H1 (cell line): ENCODE data around the gene RAP1A. TPM values are rescaled to one million over a fixed set of nuclear protein-coding genes. Genes with fewer than 3 reads are reported as not detected.

Source experiments
- CTCF ChIA-PET: fragments of 300-600 bp; sonication (Branson Sonifier 250); formaldehyde crosslinking; loops from one replicate; lab custom pipeline; 2021; ENCODE audit not compliant: partially characterized antibody; lab: Charles Lee
- POLR2A ChIA-PET: fragments of 300-600 bp; sonication (Branson Sonifier 250); formaldehyde crosslinking; loops from one replicate; lab custom pipeline; 2021; ENCODE audit warnings: inconsistent platforms; ENCODE audit not compliant: partially characterized antibody; lab: Charles Lee
- DNase-seq, 2 experiments: peaks; one replicate each; pipeline versions ENCODE4 v3.0.0 to v3.0.0-alpha.2; 2010 to 2022; ENCODE audit warnings: low spot score in 2 of 2, low read depth in 1 of 2, mixed read lengths in 1 of 2
- FAIRE-seq: peaks from 2 replicates; lab custom pipeline; 2011; peaks lifted over from hg19 to GRCh38; lab: Jason Lieb, UNC
- H2AFZ ChIP-seq: 2 replicates; pipeline ENCODE4 v1.8.1; 2012; ENCODE audit warnings: low read length, inconsistent platforms
- H2AK5ac ChIP-seq: 2 replicates; pipeline ENCODE4 v1.6.1; 2013; ENCODE audit warnings: low read depth, low read length
- H2BK120ac ChIP-seq: replicated peaks from 2 replicates; pipeline ENCODE3; 2013; ENCODE audit warnings: low read depth, low read length, inconsistent platforms
- H2BK12ac ChIP-seq: 2 replicates; pipeline ENCODE4 v1.6.1; 2013; ENCODE audit warnings: low read depth, low read length
- H2BK15ac ChIP-seq: 2 replicates; pipeline ENCODE4 v1.6.1; 2013; ENCODE audit warnings: low read length
- H2BK20ac ChIP-seq: 2 replicates; pipeline ENCODE4 v1.6.1; 2013; ENCODE audit warnings: low read length
- H2BK5ac ChIP-seq: 2 replicates; pipeline ENCODE4 v1.6.1; 2013; ENCODE audit warnings: low read depth, low read length
- H3K14ac ChIP-seq: 2 replicates; pipeline ENCODE4 v1.6.1; 2013; ENCODE audit warnings: inconsistent platforms; ENCODE audit not compliant: insufficient read length
- H3K18ac ChIP-seq: 2 replicates; pipeline ENCODE4 v1.6.1; 2013; ENCODE audit warnings: low read length; ENCODE audit errors: extremely low read depth
- H3K23ac ChIP-seq: 2 replicates; pipeline ENCODE4 v1.6.1; 2013; ENCODE audit warnings: inconsistent platforms; ENCODE audit not compliant: insufficient read length
- H3K23me2 ChIP-seq: 2 replicates; pipeline ENCODE4 v1.6.1; 2013; ENCODE audit warnings: low read depth, low read length
- H3K27ac ChIP-seq: 2 replicates; pipeline ENCODE4 v1.6.1; 2011; ENCODE audit warnings: low read depth, low read length, inconsistent platforms
- H3K27me3 ChIP-seq, 4 experiments: replicated peaks in 1 of 4; 1 replicate in 1 of 4; 2 replicates in 3 of 4; pipeline versions ENCODE4 v1.6.1 to v1.8.1; 2011 to 2013; ENCODE audit warnings: low read length in 3 of 4, mild to moderate bottlenecking in 3 of 4, inconsistent platforms in 2 of 4, mixed read lengths in 2 of 4, moderate library complexity in 1 of 4; ENCODE audit not compliant: control insufficient read depth in 3 of 4, insufficient read depth in 3 of 4; ENCODE audit errors: extremely low read depth in 1 of 4
- H3K36me3 ChIP-seq, 4 experiments: 2 replicates each; pipeline versions ENCODE4 v1.6.1 to v1.8.1; 2011 to 2013; ENCODE audit warnings: mild to moderate bottlenecking in 4 of 4, low read length in 3 of 4, moderate library complexity in 2 of 4, control low read depth in 1 of 4, inconsistent platforms in 1 of 4; ENCODE audit not compliant: insufficient read depth in 4 of 4, control insufficient read depth in 2 of 4
- H3K4ac ChIP-seq: replicated peaks from 2 replicates; pipeline ENCODE3; 2013; ENCODE audit warnings: low read length, low read depth, mixed read lengths, inconsistent platforms; ENCODE audit not compliant: insufficient read length
- H3K4me1 ChIP-seq, 4 experiments: replicated peaks in 1 of 4; 1 replicate in 1 of 4; 2 replicates in 3 of 4; pipeline versions ENCODE4 v1.6.1 to v1.8.1; 2011 to 2013; ENCODE audit warnings: low read length in 3 of 4, inconsistent platforms in 2 of 4, mixed read lengths in 1 of 4; ENCODE audit not compliant: insufficient read depth in 4 of 4, control insufficient read depth in 3 of 4
- H3K4me2 ChIP-seq, 2 experiments: 2 replicates each; pipeline versions ENCODE4 v1.6.1 to v1.8.1; 2011 to 2013; ENCODE audit warnings: low read depth in 2 of 2, low read length in 2 of 2, control low read depth in 1 of 2, inconsistent platforms in 1 of 2, mild to moderate bottlenecking in 1 of 2; ENCODE audit not compliant: insufficient read depth in 1 of 2
- H3K4me3 ChIP-seq, 4 experiments: fragments of 200-600, 300-600 bp in 1 of 4; sonication (generic), shearing (Covaris generic), sonication (Bioruptor Twin) in 1 of 4; 2 replicates each; pipeline versions ENCODE4 v1.5.1 to v1.8.1; 2011 to 2016; ENCODE audit warnings: low read length in 4 of 4, low read depth in 3 of 4, control low read depth in 2 of 4, inconsistent platforms in 2 of 4, mild to moderate bottlenecking in 2 of 4, mixed read lengths in 1 of 4, moderate library complexity in 1 of 4; ENCODE audit not compliant: insufficient read depth in 2 of 4; ENCODE audit errors: extremely low read depth in 1 of 4
- H3K56ac ChIP-seq: replicated peaks from 2 replicates; pipeline ENCODE3; 2013; ENCODE audit warnings: low read depth, mild to moderate bottlenecking, mixed read lengths, low read length, inconsistent platforms; ENCODE audit not compliant: insufficient read length
- H3K79me1 ChIP-seq: 2 replicates; pipeline ENCODE4 v1.6.1; 2013; ENCODE audit warnings: low read depth, low read length, control low read depth
- H3K79me2 ChIP-seq, 2 experiments: 2 replicates each; pipeline versions ENCODE4 v1.6.1 to v1.8.1; 2012 to 2013; ENCODE audit warnings: low read length in 2 of 2, mild to moderate bottlenecking in 2 of 2, inconsistent platforms in 1 of 2; ENCODE audit not compliant: insufficient read depth in 2 of 2, control insufficient read depth in 1 of 2
- H3K9ac ChIP-seq, 4 experiments: replicated peaks in 1 of 4; 1 replicate in 1 of 4; 2 replicates in 3 of 4; pipeline versions ENCODE4 v1.6.1 to v1.8.1; 2011 to 2013; ENCODE audit warnings: low read depth in 3 of 4, low read length in 3 of 4, control low read depth in 2 of 4, mild to moderate bottlenecking in 2 of 4, moderate library complexity in 2 of 4, inconsistent platforms in 1 of 4; ENCODE audit errors: extremely low read depth in 1 of 4
- H3K9me3 ChIP-seq, 2 experiments: 2 replicates each; pipeline versions ENCODE4 v1.6.1 to v1.8.1; 2012 to 2013; ENCODE audit warnings: mild to moderate bottlenecking in 2 of 2, moderate library complexity in 2 of 2, control low read depth in 1 of 2, inconsistent platforms in 1 of 2, low read depth in 1 of 2, low read length in 1 of 2, mixed read lengths in 1 of 2; ENCODE audit not compliant: insufficient read depth in 2 of 2
- H4K20me1 ChIP-seq, 2 experiments: replicated peaks in 1 of 2; 2 replicates each; pipeline versions ENCODE3 to v1.8.1; 2011 to 2013; ENCODE audit warnings: inconsistent platforms in 2 of 2, low read length in 2 of 2, mild to moderate bottlenecking in 1 of 2; ENCODE audit not compliant: insufficient read depth in 2 of 2, control insufficient read depth in 1 of 2
- H4K5ac ChIP-seq: 2 replicates; pipeline ENCODE4 v1.6.1; 2013; ENCODE audit warnings: low read length, low read depth, mixed read lengths, inconsistent platforms; ENCODE audit not compliant: insufficient read length
- H4K8ac ChIP-seq: 2 replicates; pipeline ENCODE4 v1.8.0; 2013; ENCODE audit warnings: mild to moderate bottlenecking, moderate library complexity, low read length, inconsistent platforms; ENCODE audit not compliant: insufficient read depth; ENCODE audit errors: extremely low read depth
- H4K91ac ChIP-seq: replicated peaks from 2 replicates; pipeline ENCODE3; 2013; ENCODE audit warnings: low read length, mixed read lengths, inconsistent platforms; ENCODE audit not compliant: insufficient read length
- BACH1 ChIP-seq: IDR thresholded peaks from 2 replicates; pipeline ENCODE4 v1.6.1; 2012; ENCODE audit warnings: low read length, improper control_type of control experiment
- CBX5 ChIP-seq: fragments of 300-800, 300-1000 bp; sonication (generic); IDR thresholded peaks from 2 replicates; pipeline ENCODE4 v1.7.1; 2016; ENCODE audit warnings: antibody characterized with exemption, low read length, low read depth
- CBX8 ChIP-seq: fragments of 300-800, 300-1000 bp; sonication (generic); IDR thresholded peaks from 2 replicates; pipeline ENCODE4 v1.7.1; 2016; ENCODE audit warnings: low read depth, low read length, borderline replicate concordance
- CEBPB ChIP-seq: IDR thresholded peaks from 2 replicates; pipeline ENCODE4 v1.6.1; 2012; ENCODE audit warnings: low read depth, low read length
- GTF2F1 ChIP-seq: IDR thresholded peaks from 2 replicates; pipeline ENCODE4 v1.6.1; 2012; ENCODE audit warnings: low read depth, low read length, improper control_type of control experiment, borderline replicate concordance
- JUN ChIP-seq: IDR thresholded peaks from 2 replicates; pipeline ENCODE4 v1.6.1; 2011; ENCODE audit warnings: low read depth, mild to moderate bottlenecking, improper control_type of control experiment, low read length
- KDM1A ChIP-seq: fragments of 200-600, 300-600 bp; sonication (generic); IDR thresholded peaks from 2 replicates; pipeline ENCODE4 v1.7.1; 2016; ENCODE audit warnings: mild to moderate bottlenecking, low read length, borderline replicate concordance
- RAD21 ChIP-seq, 2 experiments: IDR thresholded peaks in 1 of 2; conservative IDR thresholded peaks in 1 of 2; 2 replicates each; pipeline ENCODE4 v1.6.1; 2011; ENCODE audit warnings: low read depth in 2 of 2, low read length in 2 of 2, improper control_type of control experiment in 1 of 2, inconsistent platforms in 1 of 2, mild to moderate bottlenecking in 1 of 2, moderate library complexity in 1 of 2
- RXRA ChIP-seq: IDR thresholded peaks from 2 replicates; pipeline ENCODE4 v1.6.1; 2011; ENCODE audit warnings: low read depth, mild to moderate bottlenecking, low read length, moderate library complexity; ENCODE audit not compliant: insufficient read depth
- SIRT6 ChIP-seq: IDR thresholded peaks from one replicate; pipeline ENCODE4 v1.7.1; 2012; ENCODE audit warnings: low read length, inconsistent platforms
- SIX5 ChIP-seq: IDR thresholded peaks from 2 replicates; pipeline ENCODE4 v1.6.1; 2011; ENCODE audit warnings: mild to moderate bottlenecking, low read depth, low read length
- SUZ12 ChIP-seq: fragments of 200-600 bp; sonication (generic); IDR thresholded peaks from 2 replicates; pipeline ENCODE4 v1.6.1; 2012; ENCODE audit warnings: mild to moderate bottlenecking, inconsistent platforms, low read length, moderate library complexity, mixed read lengths
- TAF7 ChIP-seq: optimal IDR thresholded peaks from 2 replicates; pipeline ENCODE3; 2011; ENCODE audit warnings: low read depth, mild to moderate bottlenecking, inconsistent platforms, low read length, moderate library complexity, borderline replicate concordance
- WGBS, 2 experiments: shearing (Covaris generic) in 1 of 2; methylation state at CpG; one replicate each; pipeline versions ENCODE4 v1.1.6 to v1.1.7; 2013 to 2015; ENCODE audit warnings: low lambda C conversion rate in 2 of 2, mixed read lengths in 2 of 2, inconsistent platforms in 1 of 2, low coverage in 1 of 2, missing lambda C conversion rate in 1 of 2; ENCODE audit not compliant: insufficient replicate concordance in 2 of 2, insufficient coverage in 1 of 2, insufficient read length in 1 of 2; ENCODE audit errors: extremely low coverage in 1 of 2, missing lambda C conversion rate in 1 of 2; 5-methylcytosine and 5-hydroxymethylcytosine counted together
- polyA plus RNA-seq, 7 experiments: library from polyadenylated mRNA; depleted of rRNA in 3 of 7; stranded (reverse) in 5 of 7; unstranded in 2 of 7; fragments of >200 nt in 5 of 7; fragments of 200-250 nt in 2 of 7; gene quantifications; 1 replicate in 5 of 7; 2 replicates in 1 of 7; 4 replicates in 1 of 7; pipeline versions ENCODE4 v1.2.1 to v1.2.3, GENCODE V29; 2011 to 2013; ENCODE audit warnings: missing spikeins in 2 of 7, mixed read lengths in 2 of 7
- total RNA-seq: library from RNA; stranded (reverse); fragmentation: NEBNext Ultra II Directional; extraction: Animal tissue kit (Norgen Biotek cat#: 25700); gene quantifications from 2 replicates; pipeline ENCODE4 v1.2.1, GENCODE V29; 2021
- TF ChIP-seq, protein P1 (sequence below): IDR thresholded peaks from 2 replicates; pipeline ENCODE4 v1.6.1; 2011; ENCODE audit warnings: low read length, improper control_type of control experiment

RAP1A gene
- total and polyA plus RNA-seq, 2 of the 8 experiments (the other 6 are each of a cell fraction or from before 2014, with no cell fraction given): 10.9 to 35.8 TPM

DNA sequence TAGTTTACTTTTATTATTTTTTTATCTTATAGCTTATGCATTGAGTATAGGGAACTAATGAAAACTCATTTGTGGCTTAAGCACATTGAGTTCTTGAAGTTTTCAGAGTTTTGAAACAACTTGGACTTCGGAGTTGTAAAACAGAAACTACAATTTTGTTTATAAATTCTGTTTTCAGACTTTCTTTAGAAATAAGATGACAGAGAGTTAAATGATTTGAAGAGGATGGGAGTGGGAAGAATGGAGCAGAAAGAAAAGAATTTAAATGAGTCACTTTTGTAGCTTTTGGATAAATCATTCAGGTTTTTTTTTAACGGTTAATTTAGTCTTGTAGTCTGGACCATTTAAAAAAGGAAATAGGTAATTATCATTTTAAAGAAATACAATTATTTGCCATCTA, 87.3 kb downstream of the RAP1A start:
- Histone ChIP-seq H4K91ac (no peak overlapping the region), H3K79me2 (no peaks in the 10 kb centered on the region), H4K20me1 (no peaks in the 10 kb centered on the region), H3K4ac (no peak overlapping the region), H2AK5ac (no peak overlapping the region), H3K18ac (no peak overlapping the region), H3K14ac (no peak overlapping the region), H2BK20ac (no peak overlapping the region), H3K27me3 (no peaks in the 10 kb centered on the region), H2BK120ac (no peak overlapping the region), H3K36me3 (peaks cover 0 to 10% (median 5%) of the 10 kb centered on the region in 4 experiments; a peak in 5 of 8 replicates), H3K4me1 (no peaks in the 10 kb centered on the region), H2AFZ (no peak overlapping the region), H4K8ac (no peak overlapping the region), H3K23ac (no peak overlapping the region), H2BK5ac (no peak overlapping the region), H3K4me2 (no peak overlapping the region), H3K4me3 (no peak overlapping the region), H3K27ac (no peak overlapping the region), H3K9ac (no peak overlapping the region), H2BK12ac (no peak overlapping the region), H3K56ac (no peak overlapping the region), H3K9me3 (no peaks in the 10 kb centered on the region), H3K23me2 (no peaks in the 10 kb centered on the region), H3K79me1 (no peaks in the 10 kb centered on the region), H4K5ac (no peak overlapping the region), H2BK15ac (no peak overlapping the region)
- no peak for DNase-seq
- FAIRE-seq: no peak
- 89% methylated on average over 2 of the region's 2 CpGs; no CpG with 5 or more reads in 1 of the 2 experiments for WGBS, 2 experiments
- ChIA-PET CTCF (interaction anchor here (1.6 kb wide), 1 partner anchor 40 kb away, joined by 4 read pairs; no protein-coding TSS in a partner anchor), POLR2A (no interaction called here)
- TF ChIP-seq KDM1A (no peak), SUZ12 (no peak), CBX8 (no peak), BACH1 (no peak), RXRA (no peak), RAD21 (IDR thresholded peaks at IDR 0.05 in 1 of 2, conservative IDR thresholded peaks at IDR 0.05 in 1 of 2; ENCODE audit: low read depth in 2 of 2, low read length in 2 of 2) (no peak), SIRT6 (no peak), GTF2F1 (no peak), TAF7 (no peak), SIX5 (no peak), JUN (no peak), CBX5 (no peak), CEBPB (no peak)
- TF ChIP-seq, protein P1, sequence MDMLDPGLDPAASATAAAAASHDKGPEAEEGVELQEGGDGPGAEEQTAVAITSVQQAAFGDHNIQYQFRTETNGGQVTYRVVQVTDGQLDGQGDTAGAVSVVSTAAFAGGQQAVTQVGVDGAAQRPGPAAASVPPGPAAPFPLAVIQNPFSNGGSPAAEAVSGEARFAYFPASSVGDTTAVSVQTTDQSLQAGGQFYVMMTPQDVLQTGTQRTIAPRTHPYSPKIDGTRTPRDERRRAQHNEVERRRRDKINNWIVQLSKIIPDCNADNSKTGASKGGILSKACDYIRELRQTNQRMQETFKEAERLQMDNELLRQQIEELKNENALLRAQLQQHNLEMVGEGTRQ: no peak
